Measurements from ENCODE around the gene MPV17. TPM values are rescaled to one million over a fixed set of nuclear protein-coding genes. Genes with fewer than 3 reads are reported as not detected.
"Not testable (repeated sequence)": the region's sequence is repeated elsewhere in the genome, so short reads cannot be mapped to it uniquely, and the experiment has no call there.

MPV17 gene
- total and polyA plus RNA-seq, 5 donors from 2014 or later, result 56.7 to 166 (median 128) TPM

DNA sequence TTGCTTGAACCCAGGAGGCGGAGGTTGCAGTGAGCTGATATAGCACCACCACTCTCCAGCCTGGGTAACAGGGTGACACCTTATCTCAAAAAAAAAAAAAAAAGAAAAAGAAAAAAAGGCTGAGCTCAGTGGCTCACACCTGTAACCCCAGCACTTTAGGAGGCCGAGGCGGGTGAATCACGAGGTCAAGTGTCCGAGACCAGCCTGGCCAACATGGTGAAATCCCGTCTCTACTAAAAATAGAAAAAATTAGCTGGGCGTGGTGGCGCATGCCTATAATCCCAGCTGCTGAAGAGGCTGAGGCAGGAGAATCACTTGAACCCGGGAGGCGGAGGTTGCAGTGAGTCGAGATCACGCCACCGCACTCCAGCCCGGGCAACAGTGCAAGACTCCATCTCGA lies 3.1 kb downstream of the MPV17 start:
- H3K27ac ChIP-seq (ENCODE audit: insufficient read depth, low read length, poor library complexity, severe bottlenecking); H3K27me3 Mint-ChIP-seq; H3K27ac Mint-ChIP-seq; DNase-seq; H3K4me3 ChIP-seq (ENCODE audit: low read depth, low read length); H3K27me3 ChIP-seq (ENCODE audit: control insufficient read depth, insufficient read depth, low read length); H3K9me3 Mint-ChIP-seq; H3K36me3 Mint-ChIP-seq; H3K9me3 ChIP-seq (ENCODE audit: control insufficient read depth in 2 of 2, low read length in 2 of 2); H3K36me3 ChIP-seq (ENCODE audit: control insufficient read depth, insufficient read depth, low read length); ATAC-seq (ENCODE audit: low read depth in 2 of 2): not testable (repeated sequence)
- H3K4me1 ChIP-seq (ENCODE audit: control insufficient read depth, insufficient read depth, low read length, poor library complexity, severe bottlenecking), result peaks cover 24% of the 10 kb centered on the region
- peak overlapping the region in 1 of 4 donors; percentile 80 for H3K4me3 Mint-ChIP-seq
- peaks cover 0 to 29% (median 20%) of the 10 kb centered on the region in 4 donors for H3K4me1 Mint-ChIP-seq

DNA sequence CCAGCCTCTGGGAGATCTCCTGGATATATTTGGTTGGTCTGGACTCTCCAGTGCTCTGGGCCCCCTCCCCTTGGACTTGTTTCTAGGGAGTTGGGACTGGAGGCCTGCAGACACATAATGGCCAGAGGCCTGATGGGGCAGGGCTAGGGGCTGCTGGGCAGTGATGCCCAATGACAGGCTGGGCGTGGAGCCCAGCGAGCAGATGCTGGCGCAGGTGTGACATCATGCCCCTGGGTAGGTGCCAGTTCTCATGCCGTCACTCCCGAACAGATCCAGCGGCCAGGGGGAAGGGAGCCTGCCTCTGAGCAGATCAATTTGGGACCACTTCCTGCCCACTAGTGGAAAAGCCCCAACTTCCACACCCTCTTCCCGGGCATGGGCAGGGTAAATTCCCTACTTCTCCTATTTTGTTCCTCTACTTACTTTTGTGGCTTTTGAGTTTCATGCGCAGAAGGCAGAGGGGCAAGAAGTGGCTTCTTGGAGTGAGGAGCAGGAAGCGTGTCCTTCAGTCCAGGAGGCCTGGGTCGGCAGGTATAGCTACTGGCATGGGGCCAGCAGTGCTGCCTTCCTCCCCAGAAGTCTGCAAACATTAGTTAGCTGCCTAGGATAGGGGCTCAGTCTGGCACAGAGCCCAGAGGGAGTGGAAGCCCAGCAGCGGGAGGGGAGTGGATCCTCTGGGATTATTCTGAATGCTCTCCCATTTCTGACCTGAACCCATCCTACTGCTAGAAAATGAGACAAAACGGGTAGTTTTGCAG lies 6.1 kb downstream of the MPV17 start:
- H3K27me3 Mint-ChIP-seq, result no peaks in the 10 kb centered on the region
- H3K9me3 Mint-ChIP-seq, result no peaks in the 10 kb centered on the region
- no peak overlapping the region for H3K4me3 ChIP-seq (ENCODE audit: low read depth, low read length)
- ATAC-seq (ENCODE audit: low read depth in 2 of 2) (no peak), DNase-seq (no peak)
- peaks cover 0 to 8% (median 7%) of the 10 kb centered on the region in 4 donors for H3K4me1 Mint-ChIP-seq
- no peaks in the 10 kb centered on the region for H3K27me3 ChIP-seq (ENCODE audit: control insufficient read depth, insufficient read depth, low read length)
- no peaks in the 10 kb centered on the region for H3K9me3 ChIP-seq (ENCODE audit: control insufficient read depth in 2 of 2, low read length in 2 of 2)
- H3K27ac ChIP-seq (ENCODE audit: insufficient read depth, low read length, poor library complexity, severe bottlenecking), result no peak overlapping the region
- H3K36me3 Mint-ChIP-seq, result peaks cover 11% of the 10 kb centered on the region
- peaks cover 1% of the 10 kb centered on the region for H3K4me1 ChIP-seq (ENCODE audit: control insufficient read depth, insufficient read depth, low read length, poor library complexity, severe bottlenecking)
- no peaks in the 10 kb centered on the region for H3K36me3 ChIP-seq (ENCODE audit: control insufficient read depth, insufficient read depth, low read length)
- no peak overlapping the region for H3K4me3 Mint-ChIP-seq
- H3K27ac Mint-ChIP-seq, result no peak overlapping the region

DNA sequence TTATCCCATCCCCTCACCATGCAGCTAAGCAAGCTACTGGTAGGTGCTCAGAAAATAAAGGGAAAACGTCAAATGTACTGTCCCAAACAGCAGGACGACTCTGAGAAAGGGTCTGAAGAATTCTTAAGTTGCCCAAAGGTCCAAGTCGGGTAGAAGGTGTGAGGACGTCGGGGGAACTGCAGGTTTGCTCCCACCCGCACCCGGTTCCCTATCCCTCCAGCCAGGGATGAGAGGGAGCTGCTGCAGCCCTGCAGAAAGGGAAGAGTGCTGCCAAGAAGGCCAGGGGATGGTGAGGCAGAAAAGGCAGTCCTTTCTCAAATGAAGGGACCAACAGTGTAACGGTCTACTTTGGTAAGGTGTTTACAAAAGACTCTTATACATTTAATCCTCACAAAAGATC lies 7.8 kb downstream of the MPV17 start:
- Histone ChIP-seq H3K9me3 (ENCODE audit: control insufficient read depth in 2 of 2, low read length in 2 of 2) (no peaks in the 10 kb centered on the region), H3K4me1 (ENCODE audit: control insufficient read depth, insufficient read depth, low read length, poor library complexity, severe bottlenecking) (no peaks in the 10 kb centered on the region), H3K27ac (ENCODE audit: insufficient read depth, low read length, poor library complexity, severe bottlenecking) (no peak overlapping the region), H3K27me3 (ENCODE audit: control insufficient read depth, insufficient read depth, low read length) (no peaks in the 10 kb centered on the region), H3K36me3 (ENCODE audit: control insufficient read depth, insufficient read depth, low read length) (no peaks in the 10 kb centered on the region), H3K4me3 (ENCODE audit: low read depth, low read length) (no peak overlapping the region)
- H3K4me3 Mint-ChIP-seq, result no peak overlapping the region
- DNase-seq (no peak), ATAC-seq (ENCODE audit: low read depth in 2 of 2) (no peak)
- H3K4me1 Mint-ChIP-seq, result peaks cover 0 to 2% (median 0%) of the 10 kb centered on the region in 4 donors
- no peak overlapping the region for H3K27ac Mint-ChIP-seq
- peaks cover 18% of the 10 kb centered on the region for H3K36me3 Mint-ChIP-seq
- no peaks in the 10 kb centered on the region for H3K9me3 Mint-ChIP-seq
- H3K27me3 Mint-ChIP-seq, result no peaks in the 10 kb centered on the region

DNA sequence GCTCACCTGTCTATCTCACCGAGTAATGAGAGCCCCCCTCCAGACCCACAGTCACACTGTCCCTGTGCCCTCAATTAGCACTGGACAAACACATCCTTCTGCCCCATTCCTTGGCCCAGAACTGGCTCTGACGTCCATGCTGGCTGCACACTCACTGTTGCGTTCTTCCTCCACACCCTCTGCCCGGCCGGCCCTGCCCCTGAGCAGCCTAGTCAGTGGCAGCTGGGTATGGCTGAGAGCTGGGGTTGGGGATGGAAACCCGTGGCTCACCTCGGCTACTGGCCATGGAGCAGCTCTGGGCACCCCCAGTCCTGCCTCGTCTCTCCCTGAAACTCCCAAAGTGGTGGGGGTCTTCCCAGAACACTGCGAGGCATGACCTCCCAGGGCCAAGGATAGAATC lies 8.2 kb downstream of the MPV17 start:
- Mint-ChIP-seq H3K36me3 (peaks cover 20% of the 10 kb centered on the region), H3K27ac (no peak overlapping the region), H3K27me3 (no peaks in the 10 kb centered on the region), H3K4me1 (peaks cover 0 to 4% (median under 1%) of the 10 kb centered on the region in 4 donors), H3K9me3 (no peaks in the 10 kb centered on the region), H3K4me3 (no peak overlapping the region)
- DNase-seq, result no peak
- H3K27ac ChIP-seq (ENCODE audit: insufficient read depth, low read length, poor library complexity, severe bottlenecking), result no peak overlapping the region
- no peaks in the 10 kb centered on the region for H3K9me3 ChIP-seq (ENCODE audit: control insufficient read depth in 2 of 2, low read length in 2 of 2)
- no peaks in the 10 kb centered on the region for H3K4me1 ChIP-seq (ENCODE audit: control insufficient read depth, insufficient read depth, low read length, poor library complexity, severe bottlenecking)
- no peak overlapping the region for H3K4me3 ChIP-seq (ENCODE audit: low read depth, low read length)
- no peak for ATAC-seq (ENCODE audit: low read depth in 2 of 2)
- no peaks in the 10 kb centered on the region for H3K27me3 ChIP-seq (ENCODE audit: control insufficient read depth, insufficient read depth, low read length)
- H3K36me3 ChIP-seq (ENCODE audit: control insufficient read depth, insufficient read depth, low read length), result peaks cover 2% of the 10 kb centered on the region

DNA sequence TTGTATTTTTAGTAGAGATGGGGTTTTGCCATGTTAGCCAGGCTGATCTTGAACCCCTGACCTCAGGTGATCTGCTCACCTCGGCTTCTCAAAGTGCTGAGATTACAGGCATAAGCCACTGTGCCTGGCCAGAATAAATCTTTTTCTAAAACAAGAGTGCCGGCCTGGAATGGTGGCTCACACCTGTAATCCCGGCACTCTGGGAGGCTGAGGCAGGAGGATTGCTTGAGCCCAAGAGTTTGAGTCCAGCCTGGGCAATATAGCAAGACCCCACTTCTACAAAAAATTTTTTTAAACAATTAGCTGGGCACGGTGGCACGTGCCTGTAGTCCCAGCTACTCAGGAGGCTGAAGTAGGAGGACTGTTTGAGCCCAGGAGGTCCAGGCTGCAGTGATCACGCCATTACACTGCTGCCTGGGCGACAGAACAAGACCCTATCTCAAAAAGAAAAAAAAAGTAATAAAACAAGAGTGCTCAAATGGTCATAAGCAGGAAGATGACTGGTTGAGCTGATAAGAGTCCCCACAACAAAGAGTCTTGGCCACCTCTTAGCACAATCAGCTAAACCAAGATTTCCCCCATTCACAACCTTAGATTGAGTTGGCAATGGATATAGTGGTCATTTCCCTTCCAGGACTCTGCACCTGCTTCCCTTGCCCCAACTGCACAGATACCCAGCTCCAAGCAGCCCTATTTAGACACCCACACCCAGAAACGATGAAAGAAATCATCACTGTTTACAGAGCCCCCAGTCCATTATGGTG lies 8.8 kb downstream of the MPV17 start:
- Histone ChIP-seq H3K4me3 (ENCODE audit: low read depth, low read length) (no peak overlapping the region), H3K36me3 (ENCODE audit: control insufficient read depth, insufficient read depth, low read length) (peaks cover 4% of the 10 kb centered on the region), H3K4me1 (ENCODE audit: control insufficient read depth, insufficient read depth, low read length, poor library complexity, severe bottlenecking) (no peaks in the 10 kb centered on the region), H3K9me3 (ENCODE audit: control insufficient read depth in 2 of 2, low read length in 2 of 2) (no peaks in the 10 kb centered on the region), H3K27me3 (ENCODE audit: control insufficient read depth, insufficient read depth, low read length) (no peaks in the 10 kb centered on the region), H3K27ac (ENCODE audit: insufficient read depth, low read length, poor library complexity, severe bottlenecking) (no peak overlapping the region)
- peaks cover 0 to 7% (median 3%) of the 10 kb centered on the region in 4 donors for H3K4me1 Mint-ChIP-seq
- no peak overlapping the region for H3K4me3 Mint-ChIP-seq
- no peak for ATAC-seq (ENCODE audit: low read depth in 2 of 2)
- DNase-seq, result no peak
- no peaks in the 10 kb centered on the region for H3K9me3 Mint-ChIP-seq
- H3K27ac Mint-ChIP-seq, result no peak overlapping the region
- no peaks in the 10 kb centered on the region for H3K27me3 Mint-ChIP-seq
- H3K36me3 Mint-ChIP-seq, result peaks cover 25% of the 10 kb centered on the region

DNA sequence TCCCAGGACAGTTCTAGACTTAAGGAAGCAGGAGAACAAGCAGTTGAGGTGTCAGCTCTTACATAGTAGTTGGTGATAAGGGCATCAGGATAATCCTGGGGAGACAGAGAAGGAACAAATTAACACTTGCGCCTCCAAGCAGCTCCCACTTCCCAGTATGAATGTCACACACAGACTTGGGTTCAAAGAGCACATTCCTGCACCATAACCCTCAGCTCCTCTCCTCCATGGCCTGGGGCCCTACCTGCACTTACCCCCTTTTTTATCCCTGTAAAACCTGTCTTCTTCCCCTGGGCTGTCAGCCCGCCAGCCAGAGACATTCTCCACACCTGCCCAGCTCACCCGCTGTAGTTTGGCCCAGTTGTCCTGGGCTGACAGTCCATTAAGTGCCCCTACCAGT lies 10.7 kb downstream of the MPV17 start:
- Mint-ChIP-seq H3K27me3 (no peaks in the 10 kb centered on the region), H3K9me3 (no peaks in the 10 kb centered on the region), H3K27ac (no peak overlapping the region), H3K4me3 (no peak overlapping the region), H3K36me3 (peaks cover 30% of the 10 kb centered on the region), H3K4me1 (peaks cover 0 to 10% (median 3%) of the 10 kb centered on the region in 4 donors)
- DNase-seq (no peak), ATAC-seq (ENCODE audit: low read depth in 2 of 2) (no peak)
- H3K4me3 ChIP-seq (ENCODE audit: low read depth, low read length), result no peak overlapping the region
- no peaks in the 10 kb centered on the region for H3K9me3 ChIP-seq (ENCODE audit: control insufficient read depth in 2 of 2, low read length in 2 of 2)
- peaks cover 4% of the 10 kb centered on the region for H3K36me3 ChIP-seq (ENCODE audit: control insufficient read depth, insufficient read depth, low read length)
- H3K27ac ChIP-seq (ENCODE audit: insufficient read depth, low read length, poor library complexity, severe bottlenecking), result no peak overlapping the region
- H3K27me3 ChIP-seq (ENCODE audit: control insufficient read depth, insufficient read depth, low read length), result no peaks in the 10 kb centered on the region
- H3K4me1 ChIP-seq (ENCODE audit: control insufficient read depth, insufficient read depth, low read length, poor library complexity, severe bottlenecking), result peaks cover 7% of the 10 kb centered on the region

DNA sequence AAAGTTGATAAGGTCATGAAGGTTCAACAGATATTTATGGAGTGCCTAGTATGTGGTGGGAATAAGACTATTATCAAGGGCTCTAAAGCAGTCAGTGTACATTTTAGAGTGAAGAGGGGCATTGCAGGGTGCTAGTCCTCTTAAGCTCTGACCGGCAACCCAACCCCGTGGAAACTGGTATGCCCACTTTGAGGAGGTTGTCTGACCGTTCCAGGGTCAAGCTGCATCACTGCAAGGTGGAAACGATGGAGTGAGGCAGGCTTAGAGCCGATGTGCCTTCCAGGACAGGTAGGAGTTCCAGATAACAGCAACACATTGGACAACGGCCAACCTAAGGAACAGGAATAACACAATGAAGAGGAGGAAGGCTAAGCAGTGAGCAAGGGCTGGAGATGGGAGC lies 13.2 kb downstream of the MPV17 start:
- Mint-ChIP-seq H3K9me3 (no peaks in the 10 kb centered on the region), H3K27me3 (peaks cover 9% of the 10 kb centered on the region), H3K4me1 (peaks cover 0 to 13% (median 3%) of the 10 kb centered on the region in 4 donors), H3K4me3 (peak overlapping the region in 1 of 4 donors; percentile 54), H3K36me3 (peaks cover 27% of the 10 kb centered on the region), H3K27ac (no peak overlapping the region)
- H3K9me3 ChIP-seq (ENCODE audit: control insufficient read depth in 2 of 2, low read length in 2 of 2), result no peaks in the 10 kb centered on the region
- DNase-seq (no peak), ATAC-seq (ENCODE audit: low read depth in 2 of 2) (no peak)
- peaks cover 4% of the 10 kb centered on the region for H3K36me3 ChIP-seq (ENCODE audit: control insufficient read depth, insufficient read depth, low read length)
- peaks cover 18% of the 10 kb centered on the region for H3K4me1 ChIP-seq (ENCODE audit: control insufficient read depth, insufficient read depth, low read length, poor library complexity, severe bottlenecking)
- H3K4me3 ChIP-seq (ENCODE audit: low read depth, low read length), result no peak overlapping the region
- no peaks in the 10 kb centered on the region for H3K27me3 ChIP-seq (ENCODE audit: control insufficient read depth, insufficient read depth, low read length)
- no peak overlapping the region for H3K27ac ChIP-seq (ENCODE audit: insufficient read depth, low read length, poor library complexity, severe bottlenecking)

Data from CD4-positive, CD25-positive, alpha-beta regulatory T cell (primary cell).